SK-N-SH (cell line): ENCODE data around the gene TP53TG5. TPM values are rescaled to one million over a fixed set of nuclear protein-coding genes. Genes with fewer than 3 reads are reported as not detected.

ENCODE experiments used
- CTCF ChIA-PET: fragments of 300-600, 350-600 bp; formaldehyde crosslinking; extraction: SDS; loops from one replicate; lab custom pipeline; 2021; lab: Yijun Ruan, JAX
- POLR2A ChIA-PET: fragments of 350-600 bp; sonication (Branson Sonifier 250); formaldehyde crosslinking; extraction: SDS; loops from one replicate; lab custom pipeline; 2020; ENCODE audit warnings: antibody characterized with exemption, inconsistent platforms; lab: Yijun Ruan, JAX
- DNase-seq: peaks from one replicate; pipeline ENCODE4 v3.0.0; 2012
- H2AFZ ChIP-seq: fragments of 200-600 bp; sonication (generic); 2 replicates; pipeline ENCODE4 v1.8.1; 2016; ENCODE audit warnings: antibody characterized with exemption, mild to moderate bottlenecking, low read depth
- H3F3A ChIP-seq: fragments of 200-600 bp; sonication (generic); replicated peaks from 2 replicates; pipeline ENCODE3; 2016; ENCODE audit warnings: antibody characterized with exemption, mild to moderate bottlenecking; ENCODE audit not compliant: insufficient read depth
- H3K27ac ChIP-seq, 2 experiments: fragments of 200-500 bp in 1 of 2; fragments of 200-600 bp in 1 of 2; sonication (Bioruptor generic) in 1 of 2; sonication (generic), shearing (Covaris generic) in 1 of 2; 2 replicates each; pipeline versions ENCODE4 v1.5.1 to v1.6.1; 2014 to 2016; ENCODE audit warnings: low read depth in 2 of 2, inconsistent platforms in 1 of 2, low read length in 1 of 2, mild to moderate bottlenecking in 1 of 2, mixed read lengths in 1 of 2
- H3K27me3 ChIP-seq: fragments of 200-600 bp; sonication (generic), shearing (Covaris generic); 2 replicates; pipeline ENCODE4 v1.6.1; 2016; ENCODE audit warnings: mixed run types; ENCODE audit not compliant: insufficient read depth
- H3K36me3 ChIP-seq, 2 experiments: fragments of 200-500 bp in 1 of 2; fragments of 200-600 bp in 1 of 2; sonication (Bioruptor generic) in 1 of 2; sonication (generic) in 1 of 2; replicated peaks in 1 of 2; 2 replicates each; pipeline versions ENCODE3 to v1.5.1; 2014 to 2016; ENCODE audit warnings: low read length in 1 of 2, mild to moderate bottlenecking in 1 of 2; ENCODE audit not compliant: insufficient read depth in 2 of 2, control insufficient read depth in 1 of 2
- H3K4me1 ChIP-seq, 2 experiments: fragments of 200-500 bp in 1 of 2; fragments of 200-600 bp in 1 of 2; sonication (Bioruptor generic) in 1 of 2; sonication (generic), shearing (Covaris generic) in 1 of 2; 2 replicates each; pipeline versions ENCODE4 v1.5.1 to v1.6.1; 2014 to 2016; ENCODE audit warnings: low read depth in 1 of 2, low read length in 1 of 2, mixed run types in 1 of 2; ENCODE audit not compliant: insufficient read depth in 2 of 2, control insufficient read depth in 1 of 2
- H3K4me2 ChIP-seq: fragments of 200-600 bp; sonication (generic), shearing (Covaris generic); 2 replicates; pipeline ENCODE4 v1.6.1; 2017; ENCODE audit warnings: mixed run types
- H3K4me3 ChIP-seq, 2 experiments: fragments of 200-500 bp in 1 of 2; fragments of 200-600 bp in 1 of 2; sonication (Bioruptor generic) in 1 of 2; sonication (generic), shearing (Covaris generic) in 1 of 2; 2 replicates each; pipeline versions ENCODE4 v1.5.1 to v1.8.1; 2014 to 2016; ENCODE audit warnings: low read depth in 2 of 2, inconsistent platforms in 1 of 2, low read length in 1 of 2, mild to moderate bottlenecking in 1 of 2, mixed read lengths in 1 of 2, moderate library complexity in 1 of 2
- H3K79me2 ChIP-seq: fragments of 200-600 bp; sonication (generic); 2 replicates; pipeline ENCODE4 v1.8.1; 2017; ENCODE audit warnings: mild to moderate bottlenecking; ENCODE audit not compliant: insufficient read depth
- H3K9ac ChIP-seq: fragments of 200-600 bp; sonication (generic); 2 replicates; pipeline ENCODE4 v1.6.1; 2017; ENCODE audit warnings: mixed run types
- H3K9me2 ChIP-seq: fragments of 200-600 bp; sonication (generic); 2 replicates; pipeline ENCODE4 v1.6.1; 2017; ENCODE audit warnings: mixed run types
- H3K9me3 ChIP-seq: fragments of 200-600 bp; sonication (generic); 2 replicates; pipeline ENCODE4 v1.6.1; 2017; ENCODE audit warnings: mixed run types, mild to moderate bottlenecking, moderate library complexity
- H4K20me1 ChIP-seq: fragments of 200-600 bp; sonication (generic); 2 replicates; pipeline ENCODE4 v1.6.1; 2017; ENCODE audit warnings: mild to moderate bottlenecking, mixed run types; ENCODE audit not compliant: insufficient read depth
- EP300 ChIP-seq, 2 experiments: IDR thresholded peaks; 2 replicates each; pipeline versions ENCODE4 v1.4.0 to v1.6.1; 2012; ENCODE audit warnings: borderline replicate concordance in 1 of 2, low read depth in 1 of 2, low read length in 1 of 2
- EZH2phosphoT487 ChIP-seq: fragments of 200-600 bp; sonication (generic); IDR thresholded peaks from 2 replicates; pipeline ENCODE4 v1.6.1; 2017; ENCODE audit warnings: low read depth, mixed run types, mild to moderate bottlenecking, antibody characterized with exemption, moderate library complexity, borderline replicate concordance
- FOXJ3 ChIP-seq: sonication (generic); formaldehyde crosslinking; IDR thresholded peaks from 2 replicates; pipeline ENCODE4 v1.5.1; 2020; ENCODE audit warnings: mild to moderate bottlenecking, missing genetic modification reagents
- GABPA ChIP-seq: IDR thresholded peaks from 2 replicates; pipeline ENCODE4 v1.4.0; 2012; ENCODE audit warnings: low read depth, mild to moderate bottlenecking
- GATA2 ChIP-seq: sonication (generic); formaldehyde crosslinking; IDR thresholded peaks from 2 replicates; pipeline ENCODE4 v1.5.0; 2020; ENCODE audit warnings: mild to moderate bottlenecking, missing genetic modification reagents
- MXI1 ChIP-seq: IDR thresholded peaks from 2 replicates; pipeline ENCODE4 v1.6.1; 2012; ENCODE audit warnings: mild to moderate bottlenecking, low read depth, low read length, improper control_type of control experiment
- NFIC ChIP-seq: IDR thresholded peaks from 2 replicates; pipeline ENCODE4 v1.4.0; 2012; ENCODE audit warnings: borderline replicate concordance
- RFX5 ChIP-seq: IDR thresholded peaks from 2 replicates; pipeline ENCODE4 v1.6.1; 2012; ENCODE audit warnings: mild to moderate bottlenecking, improper control_type of control experiment, low read length
- RXRA ChIP-seq: IDR thresholded peaks from 2 replicates; pipeline ENCODE4 v1.4.0; 2012; ENCODE audit warnings: low read depth, mild to moderate bottlenecking, borderline replicate concordance
- SMC3 ChIP-seq: IDR thresholded peaks from 2 replicates; pipeline ENCODE4 v1.6.1; 2012; ENCODE audit warnings: low read depth, low read length, improper control_type of control experiment
- TAF1 ChIP-seq: IDR thresholded peaks from 2 replicates; pipeline ENCODE4 v1.6.1; 2012; ENCODE audit warnings: low read depth, mild to moderate bottlenecking, low read length, moderate library complexity, borderline replicate concordance
- WGBS: methylation state at CpG from one replicate; pipeline ENCODE4 v1.1.6; 2017; ENCODE audit warnings: low lambda C conversion rate; 5-methylcytosine and 5-hydroxymethylcytosine counted together
- polyA plus RNA-seq, 3 experiments: library from polyadenylated mRNA; depleted of rRNA; stranded (reverse); fragments of >200 nt; gene quantifications; 2 replicates each; pipeline ENCODE4 v1.2.3, GENCODE V29; 2012
- TF ChIP-seq, protein P1 (sequence below): IDR thresholded peaks from 2 replicates; pipeline ENCODE4 v1.6.1; 2012; ENCODE audit warnings: mild to moderate bottlenecking, low read depth, low read length, moderate library complexity
- TF ChIP-seq, protein P2 (sequence below): IDR thresholded peaks from 2 replicates; pipeline ENCODE4 v1.4.0; 2012; ENCODE audit warnings: low read depth, borderline replicate concordance
- TF ChIP-seq, protein P3 (sequence below): fragments of 200-600 bp; sonication (generic); IDR thresholded peaks from 2 replicates; pipeline ENCODE4 v1.6.1; 2017; ENCODE audit warnings: antibody characterized with exemption, mild to moderate bottlenecking, moderate library complexity
- TF ChIP-seq, protein P4 (sequence below): IDR thresholded peaks from 2 replicates; pipeline ENCODE4 v1.4.0; 2012; ENCODE audit warnings: low read depth

TP53TG5 gene
- polyA plus RNA-seq, 1 of the 3 experiments (the other 2 are of a cell fraction): not detected

DNA sequence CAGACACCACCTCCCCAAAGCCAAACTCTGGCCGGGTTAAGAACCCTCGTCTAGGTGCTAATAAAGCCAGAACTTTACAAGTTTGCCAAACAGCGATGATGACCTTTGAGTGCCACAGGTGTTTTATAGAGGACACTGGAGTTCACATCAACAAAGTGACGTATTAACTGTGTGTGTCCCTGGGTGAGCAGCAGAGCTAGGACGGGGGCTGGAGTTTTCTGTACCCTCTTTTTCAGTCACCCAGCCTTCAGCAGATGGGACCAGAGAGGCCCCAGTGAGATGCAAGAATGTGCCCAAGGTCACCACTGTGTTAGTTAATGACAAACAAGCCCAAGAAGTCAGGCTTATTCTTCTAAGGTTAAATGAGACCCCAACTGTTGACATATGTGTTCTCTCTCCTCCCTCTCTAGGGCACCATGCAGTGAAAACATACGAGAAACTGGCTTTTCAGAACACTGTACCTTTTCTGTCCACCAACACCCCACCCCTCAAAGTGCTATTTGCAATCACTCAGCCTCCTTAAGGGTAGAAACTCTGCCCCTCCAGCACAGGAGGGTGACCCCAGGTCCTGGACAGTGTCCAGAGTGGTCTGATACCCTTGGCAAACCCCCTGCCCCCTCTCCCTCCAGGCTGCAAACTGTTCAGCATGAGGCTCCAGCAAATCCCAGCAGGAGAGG lies 35.1 kb downstream of the TP53TG5 start (continued):
- TF ChIP-seq, protein P1, sequence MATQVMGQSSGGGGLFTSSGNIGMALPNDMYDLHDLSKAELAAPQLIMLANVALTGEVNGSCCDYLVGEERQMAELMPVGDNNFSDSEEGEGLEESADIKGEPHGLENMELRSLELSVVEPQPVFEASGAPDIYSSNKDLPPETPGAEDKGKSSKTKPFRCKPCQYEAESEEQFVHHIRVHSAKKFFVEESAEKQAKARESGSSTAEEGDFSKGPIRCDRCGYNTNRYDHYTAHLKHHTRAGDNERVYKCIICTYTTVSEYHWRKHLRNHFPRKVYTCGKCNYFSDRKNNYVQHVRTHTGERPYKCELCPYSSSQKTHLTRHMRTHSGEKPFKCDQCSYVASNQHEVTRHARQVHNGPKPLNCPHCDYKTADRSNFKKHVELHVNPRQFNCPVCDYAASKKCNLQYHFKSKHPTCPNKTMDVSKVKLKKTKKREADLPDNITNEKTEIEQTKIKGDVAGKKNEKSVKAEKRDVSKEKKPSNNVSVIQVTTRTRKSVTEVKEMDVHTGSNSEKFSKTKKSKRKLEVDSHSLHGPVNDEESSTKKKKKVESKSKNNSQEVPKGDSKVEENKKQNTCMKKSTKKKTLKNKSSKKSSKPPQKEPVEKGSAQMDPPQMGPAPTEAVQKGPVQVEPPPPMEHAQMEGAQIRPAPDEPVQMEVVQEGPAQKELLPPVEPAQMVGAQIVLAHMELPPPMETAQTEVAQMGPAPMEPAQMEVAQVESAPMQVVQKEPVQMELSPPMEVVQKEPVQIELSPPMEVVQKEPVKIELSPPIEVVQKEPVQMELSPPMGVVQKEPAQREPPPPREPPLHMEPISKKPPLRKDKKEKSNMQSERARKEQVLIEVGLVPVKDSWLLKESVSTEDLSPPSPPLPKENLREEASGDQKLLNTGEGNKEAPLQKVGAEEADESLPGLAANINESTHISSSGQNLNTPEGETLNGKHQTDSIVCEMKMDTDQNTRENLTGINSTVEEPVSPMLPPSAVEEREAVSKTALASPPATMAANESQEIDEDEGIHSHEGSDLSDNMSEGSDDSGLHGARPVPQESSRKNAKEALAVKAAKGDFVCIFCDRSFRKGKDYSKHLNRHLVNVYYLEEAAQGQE: no peak
- no peak for TF ChIP-seq RFX5
- no peak for TF ChIP-seq FOXJ3
- TF ChIP-seq EZH2phosphoT487: no peak
- TF ChIP-seq, protein P2, sequence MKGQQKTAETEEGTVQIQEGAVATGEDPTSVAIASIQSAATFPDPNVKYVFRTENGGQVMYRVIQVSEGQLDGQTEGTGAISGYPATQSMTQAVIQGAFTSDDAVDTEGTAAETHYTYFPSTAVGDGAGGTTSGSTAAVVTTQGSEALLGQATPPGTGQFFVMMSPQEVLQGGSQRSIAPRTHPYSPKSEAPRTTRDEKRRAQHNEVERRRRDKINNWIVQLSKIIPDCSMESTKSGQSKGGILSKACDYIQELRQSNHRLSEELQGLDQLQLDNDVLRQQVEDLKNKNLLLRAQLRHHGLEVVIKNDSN: no peak
- TF ChIP-seq, protein P3, sequence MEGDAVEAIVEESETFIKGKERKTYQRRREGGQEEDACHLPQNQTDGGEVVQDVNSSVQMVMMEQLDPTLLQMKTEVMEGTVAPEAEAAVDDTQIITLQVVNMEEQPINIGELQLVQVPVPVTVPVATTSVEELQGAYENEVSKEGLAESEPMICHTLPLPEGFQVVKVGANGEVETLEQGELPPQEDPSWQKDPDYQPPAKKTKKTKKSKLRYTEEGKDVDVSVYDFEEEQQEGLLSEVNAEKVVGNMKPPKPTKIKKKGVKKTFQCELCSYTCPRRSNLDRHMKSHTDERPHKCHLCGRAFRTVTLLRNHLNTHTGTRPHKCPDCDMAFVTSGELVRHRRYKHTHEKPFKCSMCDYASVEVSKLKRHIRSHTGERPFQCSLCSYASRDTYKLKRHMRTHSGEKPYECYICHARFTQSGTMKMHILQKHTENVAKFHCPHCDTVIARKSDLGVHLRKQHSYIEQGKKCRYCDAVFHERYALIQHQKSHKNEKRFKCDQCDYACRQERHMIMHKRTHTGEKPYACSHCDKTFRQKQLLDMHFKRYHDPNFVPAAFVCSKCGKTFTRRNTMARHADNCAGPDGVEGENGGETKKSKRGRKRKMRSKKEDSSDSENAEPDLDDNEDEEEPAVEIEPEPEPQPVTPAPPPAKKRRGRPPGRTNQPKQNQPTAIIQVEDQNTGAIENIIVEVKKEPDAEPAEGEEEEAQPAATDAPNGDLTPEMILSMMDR: no peak
- TF ChIP-seq MXI1: no peak
- TF ChIP-seq SMC3: no peak
- no peak for TF ChIP-seq TAF1
- TF ChIP-seq NFIC: no peak

DNA sequence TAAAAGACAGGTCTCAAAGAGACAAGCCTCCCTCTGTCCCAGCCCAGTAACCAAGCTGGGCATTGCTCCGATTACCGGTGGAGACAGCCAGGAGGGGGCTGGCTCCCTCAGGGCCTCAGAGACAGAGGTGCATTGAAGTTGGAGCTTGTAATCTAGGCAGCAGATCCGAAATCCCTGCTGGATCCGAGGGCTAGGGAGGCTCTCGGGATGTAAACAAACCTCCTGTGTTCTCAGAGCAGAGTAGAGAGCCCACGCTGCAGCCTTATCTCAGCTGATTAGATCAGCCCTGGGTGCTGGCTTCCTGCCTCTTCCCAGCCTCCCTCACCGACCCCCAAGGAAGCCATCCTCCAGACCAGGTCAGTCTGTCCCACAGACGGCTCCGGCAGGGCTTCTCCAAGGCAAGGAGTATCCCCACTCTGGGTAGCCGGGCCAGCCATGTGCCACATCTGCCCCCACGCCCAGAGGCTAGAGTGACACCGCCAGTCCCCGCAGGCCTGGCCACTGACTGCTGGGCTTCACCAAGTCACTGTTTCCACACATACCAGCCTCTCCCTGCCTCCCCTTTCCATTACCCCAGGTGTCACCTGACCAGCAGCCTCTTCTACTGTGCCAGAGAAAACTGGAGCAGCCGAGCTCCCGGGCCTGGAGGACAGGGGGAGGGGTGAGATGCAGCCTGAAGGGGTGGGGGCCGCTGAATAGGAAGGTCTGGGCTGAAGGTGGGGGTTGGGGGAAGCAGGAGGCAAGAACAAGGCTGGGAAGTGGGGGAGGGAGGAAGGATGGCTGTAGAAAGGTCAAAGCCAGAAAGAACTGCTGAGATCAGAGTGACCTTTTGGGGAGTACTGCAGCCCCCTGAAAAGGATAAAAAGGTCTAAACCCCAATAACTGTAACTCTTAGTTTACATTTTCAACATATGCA lies 35.9 kb downstream of the TP53TG5 start:
- Histone ChIP-seq H3K79me2 (peaks cover 91% of the 10 kb centered on the region), H3K9me2 (no peaks in the 10 kb centered on the region), H3F3A (peaks cover 24% of the 10 kb centered on the region), H2AFZ (no peak overlapping the region), H3K9ac (peak overlapping the region; percentile 61; the same call in 1 of the 2 replicates)
- TF ChIP-seq, protein P4, sequence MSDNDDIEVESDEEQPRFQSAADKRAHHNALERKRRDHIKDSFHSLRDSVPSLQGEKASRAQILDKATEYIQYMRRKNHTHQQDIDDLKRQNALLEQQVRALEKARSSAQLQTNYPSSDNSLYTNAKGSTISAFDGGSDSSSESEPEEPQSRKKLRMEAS: 0 out of 2 replicates have a peak, but pooled peaks have one; percentile 22
- TF ChIP-seq FOXJ3 (peak; percentile 80), EP300 (IDR thresholded peaks at IDR 0.05; ENCODE audit: borderline replicate concordance in 1 of 2, low read depth in 1 of 2, low read length in 1 of 2) (peak in 1 of 2 experiments; percentile 45; a peak in 1 of 4 replicates), MXI1 (peak; percentile 77), GATA2 (CRISPR knock-in tag) (peak; percentile 93), RXRA (no peak), GABPA (no peak)
- TF ChIP-seq, protein P2: peak; percentile 68; the same call in 1 of the 2 replicates
- TF ChIP-seq, all 33 proteins: peak for 6
- peaks cover 11% of the 10 kb centered on the region; the same call in 1 of the 2 replicates for H4K20me1 ChIP-seq
- peaks cover 72 to 74% of the 10 kb centered on the region in 2 experiments for H3K4me1 ChIP-seq
- DNase-seq: peak; percentile 79
- ChIA-PET POLR2A (interaction anchor here (0.8 to 1.9 kb wide), 5 partner anchors 20 to 491 kb away, joined by 3 to 14 read pairs (median 3); partner anchors contain the start of genes SNX21 and SYS1), CTCF (interaction anchor here (1.0 to 4.3 kb wide), 9 partner anchors 15 to 129 kb away, joined by 3 to 31 read pairs (median 6); partner anchors contain the start of gene SYS1)
- H3K27ac ChIP-seq: peak overlapping the region; percentile 90 to 96
- peak overlapping the region; percentile 27 to 31 for H3K4me3 ChIP-seq
- H3K9me3 ChIP-seq: no peaks in the 10 kb centered on the region
- H3K4me2 ChIP-seq: peak overlapping the region; percentile 96
- peaks cover 4 to 7% of the 10 kb centered on the region in 2 experiments for H3K36me3 ChIP-seq
- no peaks in the 10 kb centered on the region for H3K27me3 ChIP-seq
- WGBS: 11% methylated on average over 14 of the region's 16 CpGs
